ENCODE results near the gene USP16. TPM values are rescaled to one million over a fixed set of nuclear protein-coding genes. Genes with fewer than 3 reads are reported as not detected.

Gene USP16
- total and polyA plus RNA-seq, 2 of the 13 experiments (the other 11 are each of a cell fraction or from before 2014, with no cell fraction given): 16.5 to 46.9 TPM

DNA sequence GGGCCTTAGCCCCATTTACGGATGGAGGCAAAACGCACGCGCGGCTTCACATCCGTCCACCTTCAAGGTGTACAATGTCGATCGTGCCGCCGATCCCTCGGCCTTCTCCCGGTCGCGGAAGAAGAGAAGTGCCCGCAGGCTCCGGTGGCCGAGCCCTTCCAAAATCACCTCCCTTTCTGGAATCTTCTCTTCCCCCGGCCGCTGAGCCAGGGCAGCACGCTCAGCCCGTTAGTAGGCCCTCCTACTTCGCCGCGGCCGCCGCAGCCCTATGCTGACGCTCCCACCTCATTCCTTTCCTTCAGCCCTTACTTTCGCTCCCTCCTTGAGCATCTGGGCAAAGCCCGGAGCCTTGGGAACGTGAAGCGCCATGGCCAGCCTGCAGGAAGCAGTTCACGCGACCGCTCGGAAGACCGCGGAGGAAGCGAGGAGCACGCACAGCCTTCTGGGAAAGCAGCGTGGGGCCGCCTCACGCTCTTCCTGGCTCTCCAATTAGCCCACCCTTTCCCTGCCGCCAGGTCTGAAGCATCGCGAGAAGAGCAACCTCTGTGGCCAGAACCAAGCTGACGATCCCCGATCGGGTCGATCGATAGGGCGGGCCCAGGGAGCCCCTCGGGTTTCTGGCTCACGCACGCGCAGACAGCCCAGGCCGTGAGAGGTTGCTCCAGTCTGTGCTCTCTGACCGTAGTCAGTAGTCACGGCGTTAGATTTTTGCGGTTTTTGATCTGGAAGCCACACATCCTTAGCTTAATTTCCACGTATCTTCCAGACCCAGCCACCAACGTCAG, 48.9 kb downstream of the USP16 start, which contains the start of gene CCT8 (continued):
- peak; percentile 75; the same call in 1 of the 2 replicates for TF ChIP-seq ZNF766 (CRISPR knock-in tag; IDR thresholded peaks at IDR 0.05; ENCODE audit: borderline replicate concordance)
- 0 out of 2 replicates have a peak, but pooled peaks have one; percentile 32 for TF ChIP-seq ZNF775 (CRISPR knock-in tag; IDR thresholded peaks at IDR 0.05; ENCODE audit: borderline replicate concordance)
- TF ChIP-seq PTBP1 (IDR thresholded peaks at IDR 0.05; ENCODE audit: low read depth, low read length, poor library complexity, severe bottlenecking): no peak
- TF ChIP-seq, protein P1, sequence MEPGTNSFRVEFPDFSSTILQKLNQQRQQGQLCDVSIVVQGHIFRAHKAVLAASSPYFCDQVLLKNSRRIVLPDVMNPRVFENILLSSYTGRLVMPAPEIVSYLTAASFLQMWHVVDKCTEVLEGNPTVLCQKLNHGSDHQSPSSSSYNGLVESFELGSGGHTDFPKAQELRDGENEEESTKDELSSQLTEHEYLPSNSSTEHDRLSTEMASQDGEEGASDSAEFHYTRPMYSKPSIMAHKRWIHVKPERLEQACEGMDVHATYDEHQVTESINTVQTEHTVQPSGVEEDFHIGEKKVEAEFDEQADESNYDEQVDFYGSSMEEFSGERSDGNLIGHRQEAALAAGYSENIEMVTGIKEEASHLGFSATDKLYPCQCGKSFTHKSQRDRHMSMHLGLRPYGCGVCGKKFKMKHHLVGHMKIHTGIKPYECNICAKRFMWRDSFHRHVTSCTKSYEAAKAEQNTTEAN (CRISPR knock-in tag; conservative IDR thresholded peaks at IDR 0.05): 0 out of 2 replicates have a peak, but pooled peaks have one; percentile 30
- TF ChIP-seq RNF2 (conservative IDR thresholded peaks at IDR 0.05; ENCODE audit: low read depth): peak; percentile 85
- TF ChIP-seq MYC (CRISPR knock-in tag; IDR thresholded peaks at IDR 0.05; ENCODE audit: borderline replicate concordance): peak; percentile 98
- TF ChIP-seq, protein P2, sequence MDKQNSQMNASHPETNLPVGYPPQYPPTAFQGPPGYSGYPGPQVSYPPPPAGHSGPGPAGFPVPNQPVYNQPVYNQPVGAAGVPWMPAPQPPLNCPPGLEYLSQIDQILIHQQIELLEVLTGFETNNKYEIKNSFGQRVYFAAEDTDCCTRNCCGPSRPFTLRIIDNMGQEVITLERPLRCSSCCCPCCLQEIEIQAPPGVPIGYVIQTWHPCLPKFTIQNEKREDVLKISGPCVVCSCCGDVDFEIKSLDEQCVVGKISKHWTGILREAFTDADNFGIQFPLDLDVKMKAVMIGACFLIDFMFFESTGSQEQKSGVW (CRISPR knock-in tag; IDR thresholded peaks at IDR 0.05; ENCODE audit: borderline replicate concordance): no peak
- TF ChIP-seq ZNF282 (IDR thresholded peaks at IDR 0.05; ENCODE audit: partially characterized antibody): no peak
- TF ChIP-seq FOSL1 (CRISPR knock-in tag; IDR thresholded peaks at IDR 0.05; ENCODE audit: borderline replicate concordance): peak; percentile 25; the same call in 1 of the 2 replicates
- TF ChIP-seq EEA1 (CRISPR knock-in tag; IDR thresholded peaks at IDR 0.05; ENCODE audit: borderline replicate concordance): no peak
- TF ChIP-seq KAT7 (CRISPR knock-in tag; IDR thresholded peaks at IDR 0.05; ENCODE audit: borderline replicate concordance): peak; percentile 84; the same call in 1 of the 2 replicates
- TF ChIP-seq, protein P3, sequence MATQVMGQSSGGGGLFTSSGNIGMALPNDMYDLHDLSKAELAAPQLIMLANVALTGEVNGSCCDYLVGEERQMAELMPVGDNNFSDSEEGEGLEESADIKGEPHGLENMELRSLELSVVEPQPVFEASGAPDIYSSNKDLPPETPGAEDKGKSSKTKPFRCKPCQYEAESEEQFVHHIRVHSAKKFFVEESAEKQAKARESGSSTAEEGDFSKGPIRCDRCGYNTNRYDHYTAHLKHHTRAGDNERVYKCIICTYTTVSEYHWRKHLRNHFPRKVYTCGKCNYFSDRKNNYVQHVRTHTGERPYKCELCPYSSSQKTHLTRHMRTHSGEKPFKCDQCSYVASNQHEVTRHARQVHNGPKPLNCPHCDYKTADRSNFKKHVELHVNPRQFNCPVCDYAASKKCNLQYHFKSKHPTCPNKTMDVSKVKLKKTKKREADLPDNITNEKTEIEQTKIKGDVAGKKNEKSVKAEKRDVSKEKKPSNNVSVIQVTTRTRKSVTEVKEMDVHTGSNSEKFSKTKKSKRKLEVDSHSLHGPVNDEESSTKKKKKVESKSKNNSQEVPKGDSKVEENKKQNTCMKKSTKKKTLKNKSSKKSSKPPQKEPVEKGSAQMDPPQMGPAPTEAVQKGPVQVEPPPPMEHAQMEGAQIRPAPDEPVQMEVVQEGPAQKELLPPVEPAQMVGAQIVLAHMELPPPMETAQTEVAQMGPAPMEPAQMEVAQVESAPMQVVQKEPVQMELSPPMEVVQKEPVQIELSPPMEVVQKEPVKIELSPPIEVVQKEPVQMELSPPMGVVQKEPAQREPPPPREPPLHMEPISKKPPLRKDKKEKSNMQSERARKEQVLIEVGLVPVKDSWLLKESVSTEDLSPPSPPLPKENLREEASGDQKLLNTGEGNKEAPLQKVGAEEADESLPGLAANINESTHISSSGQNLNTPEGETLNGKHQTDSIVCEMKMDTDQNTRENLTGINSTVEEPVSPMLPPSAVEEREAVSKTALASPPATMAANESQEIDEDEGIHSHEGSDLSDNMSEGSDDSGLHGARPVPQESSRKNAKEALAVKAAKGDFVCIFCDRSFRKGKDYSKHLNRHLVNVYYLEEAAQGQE (IDR thresholded peaks at IDR 0.05; ENCODE audit: borderline replicate concordance in 1 of 2, low read depth in 1 of 2, low read length in 2 of 2): 0 out of 4 replicates have a peak, but pooled peaks of 1 of the 2 experiments have one; percentile 19
- no peak for TF ChIP-seq KDM1A (CRISPR knock-in tag; IDR thresholded peaks at IDR 0.05)
- peak; percentile 82 for TF ChIP-seq HNRNPLL (IDR thresholded peaks at IDR 0.05; ENCODE audit: low read depth, low read length, poor library complexity, severe bottlenecking)
- no peak for TF ChIP-seq HNF4G (IDR thresholded peaks at IDR 0.05; ENCODE audit: borderline replicate concordance, low read depth, low read length)
- peak; percentile 22; the same call in 1 of the 2 replicates for TF ChIP-seq HNF4G (CRISPR knock-in tag; IDR thresholded peaks at IDR 0.05; ENCODE audit: borderline replicate concordance, low read depth)
- TF ChIP-seq, protein P4, sequence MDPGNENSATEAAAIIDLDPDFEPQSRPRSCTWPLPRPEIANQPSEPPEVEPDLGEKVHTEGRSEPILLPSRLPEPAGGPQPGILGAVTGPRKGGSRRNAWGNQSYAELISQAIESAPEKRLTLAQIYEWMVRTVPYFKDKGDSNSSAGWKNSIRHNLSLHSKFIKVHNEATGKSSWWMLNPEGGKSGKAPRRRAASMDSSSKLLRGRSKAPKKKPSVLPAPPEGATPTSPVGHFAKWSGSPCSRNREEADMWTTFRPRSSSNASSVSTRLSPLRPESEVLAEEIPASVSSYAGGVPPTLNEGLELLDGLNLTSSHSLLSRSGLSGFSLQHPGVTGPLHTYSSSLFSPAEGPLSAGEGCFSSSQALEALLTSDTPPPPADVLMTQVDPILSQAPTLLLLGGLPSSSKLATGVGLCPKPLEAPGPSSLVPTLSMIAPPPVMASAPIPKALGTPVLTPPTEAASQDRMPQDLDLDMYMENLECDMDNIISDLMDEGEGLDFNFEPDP (CRISPR knock-in tag; conservative IDR thresholded peaks at IDR 0.05): no peak
- TF ChIP-seq ZNF780A (CRISPR knock-in tag; IDR thresholded peaks at IDR 0.05): no peak
- TF ChIP-seq CHD2 (IDR thresholded peaks at IDR 0.05; ENCODE audit: low read depth, low read length): peak; percentile 99
- no peak for TF ChIP-seq RELA (CRISPR knock-in tag; IDR thresholded peaks at IDR 0.05)
- TF ChIP-seq NPAS2 (CRISPR knock-in tag; IDR thresholded peaks at IDR 0.05; ENCODE audit: borderline replicate concordance): no peak

All from HepG2 (cell line).